PC-3 (cell line): ENCODE data around the gene MPP2.

ENCODE experiments used
- CTCF ChIP-seq: fragments of 300-600 bp; sonication (generic); conservative IDR thresholded peaks from 2 replicates; pipeline ENCODE4 v1.5.1; 2017; ENCODE audit warnings: antibody characterized with exemption, low read depth, mild to moderate bottlenecking, low read length
- EZH2 ChIP-seq: fragments of 300-600 bp; sonication (generic); IDR thresholded peaks from one replicate; pipeline ENCODE4 v1.6.1; 2017; ENCODE audit warnings: antibody characterized with exemption, mild to moderate bottlenecking, low read length; ENCODE audit not compliant: unreplicated experiment
- EZH2phosphoT487 ChIP-seq: fragments of 300-600 bp; sonication (generic); IDR thresholded peaks from 2 replicates; pipeline ENCODE4 v1.6.1; 2018; ENCODE audit warnings: mild to moderate bottlenecking, antibody characterized with exemption, low read length, borderline replicate concordance

GRCh38 chr17:43927060-43927864 is 19.9 kb upstream of the MPP2 start:
- TF ChIP-seq CTCF (no peak), EZH2phosphoT487 (no peak), EZH2 (no peak)
